Kidney (tissue), 14 donors: ENCODE data around the gene GNS. TPM values are rescaled to one million over a fixed set of nuclear protein-coding genes. Genes with fewer than 3 reads are reported as not detected.

Experiments used
- DNase-seq, 5 donors: peaks; one replicate each; pipeline ENCODE4 v3.0.0-alpha.2; 2013 to 2020
- FAIRE-seq: peaks from 2 replicates; lab custom pipeline; 2012; peaks lifted over from hg19 to GRCh38; lab: Jason Lieb, UNC
- H3K27ac ChIP-seq, 2 donors: one replicate each; pipeline ENCODE4 v1.7.0; 2013; ENCODE audit warnings: low read depth in 2 of 2, low read length in 2 of 2, inconsistent platforms in 1 of 2
- H3K27me3 ChIP-seq: one replicate; pipeline ENCODE4 v1.7.1; 2013; ENCODE audit warnings: low read length, inconsistent platforms; ENCODE audit not compliant: control insufficient read depth, insufficient read depth
- H3K36me3 ChIP-seq, 3 donors: one replicate each; pipeline versions ENCODE4 v1.7.0 to v1.7.1; 2013; ENCODE audit warnings: low read length in 3 of 3, control low read depth in 1 of 3, inconsistent platforms in 1 of 3; ENCODE audit not compliant: insufficient read depth in 3 of 3, control insufficient read depth in 2 of 3
- H3K4me1 ChIP-seq, 3 donors: one replicate each; pipeline versions ENCODE4 v1.7.0 to v1.7.1; 2013; ENCODE audit warnings: low read length in 3 of 3, inconsistent platforms in 1 of 3, low read depth in 1 of 3; ENCODE audit not compliant: control insufficient read depth in 2 of 3, insufficient read depth in 2 of 3
- H3K4me3 ChIP-seq, 3 donors: one replicate each; pipeline versions ENCODE4 v1.7.0 to v1.8.1; 2013; ENCODE audit warnings: low read length in 3 of 3, control low read depth in 1 of 3, inconsistent platforms in 1 of 3
- H3K9ac ChIP-seq, 3 donors: one replicate each; pipeline versions ENCODE4 v1.7.0 to v1.7.1; 2013; ENCODE audit warnings: low read length in 3 of 3, control low read depth in 1 of 3, inconsistent platforms in 1 of 3
- H3K9me3 ChIP-seq, 3 donors: one replicate each; pipeline versions ENCODE4 v1.7.0 to v1.7.1; 2013; ENCODE audit warnings: low read length in 3 of 3, control low read depth in 1 of 3, inconsistent platforms in 1 of 3; ENCODE audit not compliant: control insufficient read depth in 2 of 3, insufficient read depth in 1 of 3
- CTCF ChIP-seq: IDR thresholded peaks from 3 replicates; pipeline ENCODE4 v1.5.1; 2012; ENCODE audit warnings: mild to moderate bottlenecking, moderate library complexity, borderline replicate concordance; ENCODE audit not compliant: insufficient read depth; ENCODE audit errors: extremely low read depth
- intact Hi-C: fragments of 100-400 bp; cut with DNase I; formaldehyde crosslinking; loops from one replicate; pipeline ENCODE4 v1.11.1; 2022
- polyA plus RNA-seq: library from polyadenylated mRNA; stranded (reverse); fragments of 350-450 nt; fragmentation: Illumina TruSeq; extraction: RNeasy Lipid Tissue Mini Kit (QIAGEN cat#74804); gene quantifications from one replicate; pipeline ENCODE4 v1.2.3, GENCODE V29; 2014; ENCODE audit warnings: low read depth, low replicate concordance; ENCODE audit not compliant: insufficient read depth
- total RNA-seq: library from RNA; stranded (reverse); fragmentation: NEBNext Ultra II Directional; extraction: Animal tissue kit (Norgen Biotek cat#: 25700); gene quantifications from one replicate; pipeline ENCODE4 v1.2.1, GENCODE V29; 2021
- donor health status: control.
- donor health status: control.
- donor health status: control.
- donor health status: control.
- donor health status: control.
- donor health status: DM: yes; HTN: yes; CAD: no.
- donor health status: Normal renal cell carcinoma (clear cell type).

GNS gene
- total and polyA plus RNA-seq, 2 donors from 2014 or later = 108 to 215 TPM

- no peaks in the 10 kb centered on the region for H3K27me3 ChIP-seq
- no peak overlapping the region for H3K27ac ChIP-seq
- no peak for TF ChIP-seq CTCF
- no peaks in the 10 kb centered on the region for H3K4me1 ChIP-seq
- H3K9ac ChIP-seq = no peak overlapping the region
- H3K4me3 ChIP-seq = no peak overlapping the region
- intact Hi-C loops = no loop called here
- no peaks in the 10 kb centered on the region for H3K9me3 ChIP-seq
- FAIRE-seq = no peak
- H3K36me3 ChIP-seq = peaks cover 6 to 74% (median 40%) of the 10 kb centered on the region in 3 donors
- no peak for DNase-seq
Measured at GRCh38 chr12:64742416-64742815, 16.8 kb downstream of the GNS start.

- FAIRE-seq = no peak
- Histone ChIP-seq H3K27ac (no peak overlapping the region), H3K4me1 (no peaks in the 10 kb centered on the region), H3K9ac (no peak overlapping the region), H3K27me3 (no peaks in the 10 kb centered on the region), H3K4me3 (no peak overlapping the region), H3K9me3 (no peaks in the 10 kb centered on the region), H3K36me3 (peaks cover 6 to 73% (median 44%) of the 10 kb centered on the region in 3 donors)
- DNase-seq = no peak
- TF ChIP-seq CTCF = no peak
- intact Hi-C loops = no loop called here
Measured at GRCh38 chr12:64740646-64741045, 18.6 kb downstream of the GNS start.

GRCh38 chr12:64739778-64740177 lies 19.4 kb downstream of the GNS start:
- Histone ChIP-seq H3K36me3 (peaks cover 6 to 76% (median 48%) of the 10 kb centered on the region in 3 donors), H3K27ac (no peak overlapping the region), H3K4me3 (no peak overlapping the region), H3K9me3 (no peaks in the 10 kb centered on the region), H3K27me3 (no peaks in the 10 kb centered on the region), H3K4me1 (no peaks in the 10 kb centered on the region), H3K9ac (no peak overlapping the region)
- FAIRE-seq = no peak
- intact Hi-C loops = no loop called here
- TF ChIP-seq CTCF = no peak
- DNase-seq = no peak

- TF ChIP-seq CTCF = no peak
- Histone ChIP-seq H3K4me1 (no peaks in the 10 kb centered on the region), H3K27me3 (no peaks in the 10 kb centered on the region), H3K27ac (no peak overlapping the region), H3K9me3 (no peaks in the 10 kb centered on the region), H3K4me3 (no peak overlapping the region), H3K36me3 (peaks cover 6 to 54% (median 37%) of the 10 kb centered on the region in 3 donors), H3K9ac (no peak overlapping the region)
- intact Hi-C loops = no loop called here
- FAIRE-seq = no peak
- DNase-seq = no peak
Measured at GRCh38 chr12:64737539-64737938, 21.7 kb downstream of the GNS start.
